ENCODE data around the gene SLC35A3.

SLC35A3 gene

DNA sequence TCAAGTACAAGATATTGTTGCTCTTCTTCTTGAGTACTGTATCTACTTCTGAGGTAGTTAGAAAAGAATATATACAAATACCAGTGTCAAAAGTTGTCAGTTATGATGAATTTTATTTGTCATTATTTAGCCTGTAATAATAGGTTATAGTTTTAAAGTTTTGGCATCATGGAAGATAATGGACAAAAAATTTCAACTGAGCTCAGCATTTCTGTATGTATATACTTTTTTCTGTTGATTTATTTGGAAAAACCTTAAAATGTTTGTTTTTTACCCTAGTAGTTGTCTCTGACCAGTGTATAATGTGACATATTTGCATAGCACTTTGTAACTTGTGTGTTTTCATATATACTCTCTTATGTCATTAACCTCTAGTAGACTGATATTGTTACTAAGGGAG lies 11.1 kb downstream of the SLC35A3 start:
- H3K4me3 ChIP-seq (ENCODE audit: low read depth in 1 of 2, low read length in 2 of 2) = no peak overlapping the region
- no peaks in the 10 kb centered on the region for H3K9me3 ChIP-seq (ENCODE audit: insufficient read depth, low read length, severe bottlenecking)
- no peak overlapping the region for H3K27ac ChIP-seq (ENCODE audit: low read length)
- no peak overlapping the region for H3K9ac ChIP-seq (ENCODE audit: low read depth, low read length)
- ATAC-seq (ENCODE audit: insufficient read depth, low read depth) = no peak
- no peak for TF ChIP-seq EZH2 (IDR thresholded peaks at IDR 0.05; ENCODE audit: borderline replicate concordance, low read depth, low read length, severe bottlenecking)
- TF ChIP-seq, protein P1, sequence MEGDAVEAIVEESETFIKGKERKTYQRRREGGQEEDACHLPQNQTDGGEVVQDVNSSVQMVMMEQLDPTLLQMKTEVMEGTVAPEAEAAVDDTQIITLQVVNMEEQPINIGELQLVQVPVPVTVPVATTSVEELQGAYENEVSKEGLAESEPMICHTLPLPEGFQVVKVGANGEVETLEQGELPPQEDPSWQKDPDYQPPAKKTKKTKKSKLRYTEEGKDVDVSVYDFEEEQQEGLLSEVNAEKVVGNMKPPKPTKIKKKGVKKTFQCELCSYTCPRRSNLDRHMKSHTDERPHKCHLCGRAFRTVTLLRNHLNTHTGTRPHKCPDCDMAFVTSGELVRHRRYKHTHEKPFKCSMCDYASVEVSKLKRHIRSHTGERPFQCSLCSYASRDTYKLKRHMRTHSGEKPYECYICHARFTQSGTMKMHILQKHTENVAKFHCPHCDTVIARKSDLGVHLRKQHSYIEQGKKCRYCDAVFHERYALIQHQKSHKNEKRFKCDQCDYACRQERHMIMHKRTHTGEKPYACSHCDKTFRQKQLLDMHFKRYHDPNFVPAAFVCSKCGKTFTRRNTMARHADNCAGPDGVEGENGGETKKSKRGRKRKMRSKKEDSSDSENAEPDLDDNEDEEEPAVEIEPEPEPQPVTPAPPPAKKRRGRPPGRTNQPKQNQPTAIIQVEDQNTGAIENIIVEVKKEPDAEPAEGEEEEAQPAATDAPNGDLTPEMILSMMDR (IDR thresholded peaks at IDR 0.05; ENCODE audit: borderline replicate concordance, extremely low read depth, low read length, poor library complexity, severe bottlenecking) = no peak
- H3K4me1 ChIP-seq (ENCODE audit: insufficient read depth, low read length) = no peaks in the 10 kb centered on the region
- no peak overlapping the region for H3K4me2 ChIP-seq (ENCODE audit: insufficient read depth, low read length)
- H3K79me2 ChIP-seq (ENCODE audit: insufficient read depth, low read length) = peaks cover 66% of the 10 kb centered on the region
- no peak for DNase-seq
- H4K20me1 ChIP-seq (ENCODE audit: insufficient read depth, low read length) = no peaks in the 10 kb centered on the region; the same call in 1 of the 2 replicates
- H3K27me3 ChIP-seq (ENCODE audit: insufficient read depth, low read length, poor library complexity) = no peaks in the 10 kb centered on the region
- H3K36me3 ChIP-seq (ENCODE audit: insufficient read depth, low read length) = peaks cover 9% of the 10 kb centered on the region; the same call in 1 of the 2 replicates
- H2AFZ ChIP-seq (ENCODE audit: low read depth, low read length) = no peak overlapping the region

DNA sequence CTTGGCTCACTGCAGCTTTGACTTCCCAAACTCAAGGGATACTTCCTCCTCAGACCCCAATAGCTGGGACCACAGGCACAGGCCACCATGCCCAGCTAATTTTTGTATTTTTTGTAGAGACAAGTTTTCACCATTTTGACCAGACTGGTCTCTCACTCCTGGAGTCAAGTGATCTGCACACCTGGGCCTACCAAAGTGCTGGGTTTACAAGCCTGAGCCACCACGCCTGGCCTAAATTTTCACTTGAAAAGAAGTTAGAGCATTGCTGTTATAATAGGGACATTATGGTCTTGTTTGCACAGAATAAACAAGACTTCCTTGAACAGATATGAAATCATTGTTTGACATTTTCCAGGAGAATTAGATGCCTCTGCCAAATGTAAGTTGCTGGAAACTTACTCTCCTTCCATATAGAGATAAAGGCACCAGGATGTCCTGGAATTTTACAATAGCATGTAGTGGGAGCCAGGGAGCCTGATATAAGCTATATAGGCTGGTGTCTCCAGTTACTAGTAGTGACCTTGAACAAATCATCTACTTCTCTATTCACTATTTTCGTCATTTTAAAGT lies 16.9 kb downstream of the SLC35A3 start:
- H3K27ac ChIP-seq (ENCODE audit: low read length) = no peak overlapping the region
- H3K4me2 ChIP-seq (ENCODE audit: insufficient read depth, low read length) = no peak overlapping the region
- H3K4me3 ChIP-seq (ENCODE audit: low read depth in 1 of 2, low read length in 2 of 2) = no peak overlapping the region
- no peak for ATAC-seq (ENCODE audit: insufficient read depth, low read depth)
- H3K36me3 ChIP-seq (ENCODE audit: insufficient read depth, low read length) = peaks cover 10% of the 10 kb centered on the region
- peaks cover 75% of the 10 kb centered on the region for H3K79me2 ChIP-seq (ENCODE audit: insufficient read depth, low read length)
- peaks cover 2% of the 10 kb centered on the region; the same call in 1 of the 2 replicates for H4K20me1 ChIP-seq (ENCODE audit: insufficient read depth, low read length)
- DNase-seq = no peak
- no peak for TF ChIP-seq EZH2 (IDR thresholded peaks at IDR 0.05; ENCODE audit: borderline replicate concordance, low read depth, low read length, severe bottlenecking)
- TF ChIP-seq, protein P1 (IDR thresholded peaks at IDR 0.05; ENCODE audit: borderline replicate concordance, extremely low read depth, low read length, poor library complexity, severe bottlenecking) = no peak
- no peaks in the 10 kb centered on the region for H3K4me1 ChIP-seq (ENCODE audit: insufficient read depth, low read length)
- H3K27me3 ChIP-seq (ENCODE audit: insufficient read depth, low read length, poor library complexity) = no peaks in the 10 kb centered on the region
- peaks cover 9% of the 10 kb centered on the region for H3K9me3 ChIP-seq (ENCODE audit: insufficient read depth, low read length, severe bottlenecking)
- H3K9ac ChIP-seq (ENCODE audit: low read depth, low read length) = no peak overlapping the region
- no peak overlapping the region for H2AFZ ChIP-seq (ENCODE audit: low read depth, low read length)

DNA sequence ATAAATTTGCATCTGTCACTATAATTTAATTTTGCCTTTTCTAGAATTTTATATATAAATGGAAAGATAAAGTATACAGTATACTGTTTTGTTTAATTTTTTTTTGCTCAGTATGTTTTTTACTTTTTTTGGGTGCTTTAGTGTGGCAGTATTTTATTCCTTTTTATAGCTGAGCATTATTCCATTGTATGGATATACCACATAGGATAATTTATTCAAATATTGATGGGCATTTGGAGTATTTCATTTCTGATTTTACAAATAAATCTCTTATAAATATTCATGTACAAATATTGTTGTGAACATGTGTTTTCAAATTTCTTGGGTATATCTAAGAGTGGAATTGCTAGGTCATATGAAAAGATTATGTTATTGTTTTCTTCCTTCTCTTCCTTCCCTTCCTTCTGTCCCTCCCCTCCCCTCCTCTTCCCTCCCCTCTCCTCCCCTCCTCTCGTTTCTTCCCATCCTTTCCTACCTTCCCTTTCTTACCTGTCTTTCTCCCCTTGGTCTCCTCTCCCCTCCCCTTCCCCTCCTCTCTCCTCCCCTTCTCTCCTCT lies 18.5 kb downstream of the SLC35A3 start:
- Histone ChIP-seq H3K36me3 (ENCODE audit: insufficient read depth, low read length) (peaks cover 22% of the 10 kb centered on the region), H4K20me1 (ENCODE audit: insufficient read depth, low read length) (peaks cover 2% of the 10 kb centered on the region; the same call in 1 of the 2 replicates), H3K4me3 (ENCODE audit: low read depth in 1 of 2, low read length in 2 of 2) (no peak overlapping the region), H3K27me3 (ENCODE audit: insufficient read depth, low read length, poor library complexity) (no peaks in the 10 kb centered on the region), H3K9me3 (ENCODE audit: insufficient read depth, low read length, severe bottlenecking) (peaks cover 12% of the 10 kb centered on the region), H2AFZ (ENCODE audit: low read depth, low read length) (no peak overlapping the region), H3K79me2 (ENCODE audit: insufficient read depth, low read length) (peaks cover 75% of the 10 kb centered on the region), H3K9ac (ENCODE audit: low read depth, low read length) (no peak overlapping the region), H3K4me1 (ENCODE audit: insufficient read depth, low read length) (no peaks in the 10 kb centered on the region), H3K4me2 (ENCODE audit: insufficient read depth, low read length) (no peak overlapping the region), H3K27ac (ENCODE audit: low read length) (no peak overlapping the region)
- TF ChIP-seq, protein P1 (IDR thresholded peaks at IDR 0.05; ENCODE audit: borderline replicate concordance, extremely low read depth, low read length, poor library complexity, severe bottlenecking) = no peak
- TF ChIP-seq EZH2 (IDR thresholded peaks at IDR 0.05; ENCODE audit: borderline replicate concordance, low read depth, low read length, severe bottlenecking) = no peak
- ATAC-seq (ENCODE audit: insufficient read depth, low read depth) (no peak), DNase-seq (no peak)
